Fibroblast of lung (primary cell): ENCODE data around the gene TMEM150A. TPM values are rescaled to one million over a fixed set of nuclear protein-coding genes. Genes with fewer than 3 reads are reported as not detected.

Source experiments
- DNase-seq, 2 donors: peaks; one replicate each; pipeline versions ENCODE4 v3.0.0 to v3.0.0-alpha.2; 2010; ENCODE audit warnings: low read depth in 2 of 2
- H2AFZ ChIP-seq: 2 replicates; pipeline ENCODE4 v1.5.1; 2012; ENCODE audit warnings: low read length, control low read depth, inconsistent platforms
- H3K27ac ChIP-seq: 2 replicates; pipeline ENCODE4 v1.5.1; 2011; ENCODE audit warnings: low read length, control low read depth; ENCODE audit not compliant: insufficient read depth
- H3K27me3 ChIP-seq: 2 replicates; pipeline ENCODE4 v1.5.1; 2011; ENCODE audit warnings: mild to moderate bottlenecking, low read length; ENCODE audit not compliant: control insufficient read depth, insufficient read depth
- H3K36me3 ChIP-seq: 2 replicates; pipeline ENCODE4 v1.5.1; 2011; ENCODE audit warnings: low read length; ENCODE audit not compliant: control insufficient read depth, insufficient read depth
- H3K4me1 ChIP-seq: 2 replicates; pipeline ENCODE4 v1.5.1; 2011; ENCODE audit warnings: low read length; ENCODE audit not compliant: control insufficient read depth, insufficient read depth; ENCODE audit errors: extremely low read depth
- H3K4me2 ChIP-seq: 2 replicates; pipeline ENCODE4 v1.5.1; 2011; ENCODE audit warnings: low read length, control low read depth; ENCODE audit not compliant: insufficient read depth; ENCODE audit errors: extremely low read depth
- H3K4me3 ChIP-seq, 4 experiments: fragments of 200-600 bp in 1 of 4; sonication (generic) in 1 of 4; replicated peaks in 1 of 4; 2 replicates each; pipeline ENCODE4 v1.5.1; 2011 to 2016; ENCODE audit warnings: low read length in 4 of 4, low read depth in 3 of 4, mild to moderate bottlenecking in 3 of 4, control low read depth in 2 of 4, inconsistent platforms in 1 of 4, mixed read lengths in 1 of 4; ENCODE audit not compliant: insufficient read depth in 1 of 4; ENCODE audit errors: control extremely low read depth in 1 of 4
- H3K79me2 ChIP-seq: 2 replicates; pipeline ENCODE4 v1.5.1; 2012; ENCODE audit warnings: mild to moderate bottlenecking, low read length, inconsistent platforms; ENCODE audit not compliant: control insufficient read depth, insufficient read depth
- H3K9ac ChIP-seq: 2 replicates; pipeline ENCODE4 v1.5.1; 2011; ENCODE audit warnings: mild to moderate bottlenecking, low read length, control low read depth; ENCODE audit not compliant: insufficient read depth
- H3K9me3 ChIP-seq: 2 replicates; pipeline ENCODE4 v1.5.1; 2012; ENCODE audit warnings: low read depth, low read length; ENCODE audit not compliant: control insufficient read depth, insufficient read depth
- H4K20me1 ChIP-seq: 2 replicates; pipeline ENCODE4 v1.5.1; 2011; ENCODE audit warnings: low read length; ENCODE audit not compliant: control insufficient read depth, insufficient read depth; ENCODE audit errors: extremely low read depth
- CTCF ChIP-seq, 2 donors: IDR thresholded peaks in 1 of 2; conservative IDR thresholded peaks in 1 of 2; 1 replicate in 1 of 2; 2 replicates in 1 of 2; pipeline ENCODE4 v1.5.1; 2011 to 2012; ENCODE audit warnings: low read length in 2 of 2, control low read depth in 1 of 2, inconsistent platforms in 1 of 2, low read depth in 1 of 2, mild to moderate bottlenecking in 1 of 2
- EZH2 ChIP-seq: IDR thresholded peaks from 2 replicates; pipeline ENCODE4 v1.5.1; 2012; ENCODE audit warnings: low read length, control low read depth, mild to moderate bottlenecking; ENCODE audit errors: missing control alignments
- polyA plus RNA-seq, 2 donors: library from polyadenylated mRNA; depleted of rRNA in 1 of 2; stranded (reverse) in 1 of 2; unstranded in 1 of 2; fragments of >200 nt; gene quantifications; 2 replicates each; pipeline ENCODE4 v1.2.1, GENCODE V29; 2011 to 2012; ENCODE audit warnings: missing spikeins in 1 of 2
- total RNA-seq: library from RNA; depleted of rRNA; stranded (reverse); fragments of >200 nt; gene quantifications from 2 replicates; pipeline ENCODE4 v1.2.1, GENCODE V29; 2014

The TMEM150A gene
- total and polyA plus RNA-seq, 2 donors (not counting 1 experiment from before 2014, with no cell fraction given) = 13.2 to 15.5 TPM

- Histone ChIP-seq H2AFZ (no peak overlapping the region), H4K20me1 (no peaks in the 10 kb centered on the region), H3K27me3 (no peaks in the 10 kb centered on the region), H3K9me3 (no peaks in the 10 kb centered on the region), H3K9ac (no peak overlapping the region), H3K36me3 (peaks cover 3% of the 10 kb centered on the region), H3K79me2 (no peaks in the 10 kb centered on the region), H3K27ac (peak overlapping the region; percentile 12), H3K4me1 (peaks cover 36% of the 10 kb centered on the region), H3K4me2 (no peak overlapping the region), H3K4me3 (no peak overlapping the region)
- TF ChIP-seq CTCF (conservative IDR thresholded peaks at IDR 0.05 in 1 of 2, IDR thresholded peaks at IDR 0.05 in 1 of 2; ENCODE audit: low read depth in 1 of 2, low read length in 2 of 2) (no peak), EZH2 (no peak)
- DNase-seq = no peak
These were observed 48.0 kb upstream of the TMEM150A start for GRCh38 chr2:85650456-85650855.

- Histone ChIP-seq H3K4me3 (no peak overlapping the region), H4K20me1 (no peaks in the 10 kb centered on the region), H3K79me2 (no peaks in the 10 kb centered on the region), H3K36me3 (peaks cover 7% of the 10 kb centered on the region), H3K4me1 (peaks cover 35% of the 10 kb centered on the region), H3K9me3 (no peaks in the 10 kb centered on the region), H2AFZ (no peak overlapping the region), H3K9ac (no peak overlapping the region), H3K27me3 (no peaks in the 10 kb centered on the region), H3K4me2 (peak overlapping the region; percentile 69), H3K27ac (peak overlapping the region; percentile 85)
- peak; percentile 51 to 83 for DNase-seq
- no peak for TF ChIP-seq EZH2
- no peak for TF ChIP-seq CTCF (conservative IDR thresholded peaks at IDR 0.05 in 1 of 2, IDR thresholded peaks at IDR 0.05 in 1 of 2; ENCODE audit: low read depth in 1 of 2, low read length in 2 of 2)
These were observed 47.0 kb upstream of the TMEM150A start for GRCh38 chr2:85649201-85650190.

- Histone ChIP-seq H3K27ac (peak overlapping the region; percentile 85), H3K36me3 (peaks cover 9% of the 10 kb centered on the region)
These were observed 46.1 kb upstream of the TMEM150A start for GRCh38 chr2:85648619-85649018.

More at GRCh38 chr2:85648619-85649018, 46.1 kb upstream of the TMEM150A start:
- Histone ChIP-seq H3K9me3 (no peaks in the 10 kb centered on the region), H3K9ac (no peak overlapping the region), H4K20me1 (no peaks in the 10 kb centered on the region), H3K79me2 (no peaks in the 10 kb centered on the region), H3K4me3 (no peak overlapping the region), H3K4me1 (peaks cover 32% of the 10 kb centered on the region), H2AFZ (no peak overlapping the region), H3K4me2 (no peak overlapping the region), H3K27me3 (no peaks in the 10 kb centered on the region)
- no peak for TF ChIP-seq EZH2
- peak; percentile 64 to 69 for TF ChIP-seq CTCF (conservative IDR thresholded peaks at IDR 0.05 in 1 of 2, IDR thresholded peaks at IDR 0.05 in 1 of 2; ENCODE audit: low read depth in 1 of 2, low read length in 2 of 2)
- peak; percentile 35 to 80 for DNase-seq
